Stimulated activated CD8-positive, alpha-beta memory T cell treated with anti-CD3 and anti-CD28 coated beads, Interleukin-15, amount 100 ng/mL, for 24 hours (primary cell): ENCODE results near the gene CABP1.
A peak's percentile ranks its signal among the peaks of the same experiment; 100 is the strongest.
"Not testable (repeated sequence)": the region's sequence is repeated elsewhere in the genome, so short reads cannot be mapped to it uniquely, and the experiment has no call there.

ENCODE experiments used
- DNase-seq: peaks from one replicate; pipeline ENCODE4 v3.0.0-alpha.2; 2020; ENCODE audit warnings: low read depth

CABP1 gene

GRCh38 chr12:120639771-120640721 lies at the start of gene CABP1:
Gene CABP1 (plus strand): TSS chr12:120640626. CDS start chr12:120640686, 60 bp downstream.
- peak; percentile 53 for DNase-seq

- DNase-seq, result no peak
Measured at GRCh38 chr12:120590741-120591407, 49.6 kb upstream of the CABP1 start.

- DNase-seq, result no peak
Measured at GRCh38 chr12:120592121-120593049, 48.0 kb upstream of the CABP1 start.

- no peak for DNase-seq
Measured at GRCh38 chr12:120596901-120597300, 43.5 kb upstream of the CABP1 start.

GRCh38 chr12:120597861-120598260 lies 42.6 kb upstream of the CABP1 start:
- no peak for DNase-seq

- DNase-seq, result no peak
Measured at GRCh38 chr12:120598674-120599463, 41.6 kb upstream of the CABP1 start.

- no peak for DNase-seq
Measured at GRCh38 chr12:120599672-120600552, 40.5 kb upstream of the CABP1 start.

- DNase-seq, result not testable (repeated sequence)
Measured at GRCh38 chr12:120602416-120602815, 38.0 kb upstream of the CABP1 start.

- DNase-seq, result no peak
Measured at GRCh38 chr12:120610560-120610959, 29.9 kb upstream of the CABP1 start.

- not testable (repeated sequence) for DNase-seq
Measured at GRCh38 chr12:120611534-120611933, 28.9 kb upstream of the CABP1 start.

GRCh38 chr12:120614848-120615247 lies 25.6 kb upstream of the CABP1 start:
- no peak for DNase-seq

- DNase-seq, result not testable (repeated sequence)
Measured at GRCh38 chr12:120617193-120617592, 23.2 kb upstream of the CABP1 start.

- DNase-seq, result not testable (repeated sequence)
Measured at GRCh38 chr12:120617767-120618166, 22.7 kb upstream of the CABP1 start.

GRCh38 chr12:120618954-120619615 lies 21.3 kb upstream of the CABP1 start:
- no peak for DNase-seq

- DNase-seq, result no peak
Measured at GRCh38 chr12:120620624-120621023, 19.8 kb upstream of the CABP1 start.

GRCh38 chr12:120625557-120626419 lies 14.6 kb upstream of the CABP1 start:
- no peak for DNase-seq

GRCh38 chr12:120628919-120629318 lies 11.5 kb upstream of the CABP1 start:
- no peak for DNase-seq

- DNase-seq, result no peak
Measured at GRCh38 chr12:120630104-120630892, 10.1 kb upstream of the CABP1 start.
